ENCODE data around the gene C2.
A peak's percentile ranks its signal among the peaks of the same experiment; 100 is the strongest.
"Not testable (repeated sequence)": the region's sequence is repeated elsewhere in the genome, so short reads cannot be mapped to it uniquely, and the experiment has no call there.

The C2 gene

GRCh38 chr6:31966997-31967925 lies 39.7 kb downstream of the C2 start:
- H3K4me3 Mint-ChIP-seq, result no peak overlapping the region
- no peaks in the 10 kb centered on the region for H3K27me3 Mint-ChIP-seq
- peaks cover 23% of the 10 kb centered on the region for H3K4me1 Mint-ChIP-seq (ENCODE audit: low read depth)
- intact Hi-C loops (cut with micrococcal nuclease), result no loop called here
- no peaks in the 10 kb centered on the region for H3K9me3 Mint-ChIP-seq
- H3K36me3 Mint-ChIP-seq (ENCODE audit: low read depth), result peaks cover 87% of the 10 kb centered on the region
- H3K27ac Mint-ChIP-seq, result no peak overlapping the region

GRCh38 chr6:31967926-31968320 lies 40.4 kb downstream of the C2 start:
- no peaks in the 10 kb centered on the region for H3K9me3 Mint-ChIP-seq
- H3K27me3 Mint-ChIP-seq, result no peaks in the 10 kb centered on the region
- peaks cover 87% of the 10 kb centered on the region for H3K36me3 Mint-ChIP-seq (ENCODE audit: low read depth)
- H3K4me1 Mint-ChIP-seq (ENCODE audit: low read depth), result peaks cover 28% of the 10 kb centered on the region
- intact Hi-C loops (cut with micrococcal nuclease), result no loop called here
- no peak overlapping the region for H3K4me3 Mint-ChIP-seq
- H3K27ac Mint-ChIP-seq, result no peak overlapping the region

GRCh38 chr6:31968326-31968725 lies 40.8 kb downstream of the C2 start:
- no peak overlapping the region for H3K4me3 Mint-ChIP-seq
- H3K4me1 Mint-ChIP-seq (ENCODE audit: low read depth), result peaks cover 32% of the 10 kb centered on the region
- H3K9me3 Mint-ChIP-seq, result no peaks in the 10 kb centered on the region
- peaks cover 84% of the 10 kb centered on the region for H3K36me3 Mint-ChIP-seq (ENCODE audit: low read depth)
- no peak overlapping the region for H3K27ac Mint-ChIP-seq
- intact Hi-C loops (cut with micrococcal nuclease), result no loop called here
- no peaks in the 10 kb centered on the region for H3K27me3 Mint-ChIP-seq

- Mint-ChIP-seq H3K36me3 (ENCODE audit: low read depth) (peaks cover 80% of the 10 kb centered on the region), H3K27ac (no peak overlapping the region), H3K4me1 (ENCODE audit: low read depth) (peaks cover 39% of the 10 kb centered on the region), H3K4me3 (no peak overlapping the region), H3K27me3 (no peaks in the 10 kb centered on the region), H3K9me3 (no peaks in the 10 kb centered on the region)
- intact Hi-C loops (cut with micrococcal nuclease), result no loop called here
Measured at GRCh38 chr6:31968791-31969711, 41.5 kb downstream of the C2 start.

GRCh38 chr6:31969712-31970603 lies 42.4 kb downstream of the C2 start:
- intact Hi-C loops (cut with micrococcal nuclease), result no loop called here
- Mint-ChIP-seq H3K9me3 (no peaks in the 10 kb centered on the region), H3K4me1 (ENCODE audit: low read depth) (peaks cover 43% of the 10 kb centered on the region), H3K4me3 (no peak overlapping the region), H3K27ac (peak overlapping the region; percentile 98), H3K36me3 (ENCODE audit: low read depth) (peaks cover 76% of the 10 kb centered on the region), H3K27me3 (no peaks in the 10 kb centered on the region)

- H3K27ac Mint-ChIP-seq, result peak overlapping the region; percentile 98
- H3K27me3 Mint-ChIP-seq, result no peaks in the 10 kb centered on the region
- no peaks in the 10 kb centered on the region for H3K9me3 Mint-ChIP-seq
- intact Hi-C loops (cut with micrococcal nuclease), result no loop called here
- H3K36me3 Mint-ChIP-seq (ENCODE audit: low read depth), result peaks cover 76% of the 10 kb centered on the region
- H3K4me3 Mint-ChIP-seq, result peak overlapping the region; percentile 88
- peaks cover 43% of the 10 kb centered on the region for H3K4me1 Mint-ChIP-seq (ENCODE audit: low read depth)
Measured at GRCh38 chr6:31970604-31971271, 43.2 kb downstream of the C2 start.

GRCh38 chr6:31971279-31971992 lies 43.9 kb downstream of the C2 start:
- Mint-ChIP-seq H3K27ac (peak overlapping the region; percentile 98), H3K4me3 (peak overlapping the region; percentile 88), H3K27me3 (no peaks in the 10 kb centered on the region), H3K4me1 (ENCODE audit: low read depth) (peaks cover 43% of the 10 kb centered on the region), H3K9me3 (no peaks in the 10 kb centered on the region), H3K36me3 (ENCODE audit: low read depth) (peaks cover 74% of the 10 kb centered on the region)
- intact Hi-C loops (cut with micrococcal nuclease), result no loop called here

GRCh38 chr6:31971993-31972708 lies 44.6 kb downstream of the C2 start, which contains the start of gene DXO:
DXO (minus strand) TSS chr6:31972138; CDS start chr6:31971675, 463 bp downstream.
- Mint-ChIP-seq H3K36me3 (ENCODE audit: low read depth) (peaks cover 74% of the 10 kb centered on the region), H3K9me3 (no peaks in the 10 kb centered on the region), H3K4me1 (ENCODE audit: low read depth) (peaks cover 43% of the 10 kb centered on the region), H3K27ac (peak within 1 kb of the TSS; percentile 98), H3K4me3 (peak within 1 kb of the TSS; percentile 88), H3K27me3 (no peaks in the 10 kb centered on the region)
- intact Hi-C loops (cut with micrococcal nuclease), result loop anchor here (1.0 kb wide), 1 partner anchor 13 kb away; the partner anchor contains the start of gene SKIC2

- no peaks in the 10 kb centered on the region for H3K9me3 Mint-ChIP-seq
- peaks cover 43% of the 10 kb centered on the region for H3K4me1 Mint-ChIP-seq (ENCODE audit: low read depth)
- peak overlapping the region; percentile 98 for H3K27ac Mint-ChIP-seq
- peaks cover 68% of the 10 kb centered on the region for H3K36me3 Mint-ChIP-seq (ENCODE audit: low read depth)
- H3K4me3 Mint-ChIP-seq, result peak overlapping the region; percentile 88
- no peaks in the 10 kb centered on the region for H3K27me3 Mint-ChIP-seq
- intact Hi-C loops (cut with micrococcal nuclease), result loop anchor here (1.0 kb wide), 1 partner anchor 14 kb away; the partner anchor contains the start of gene SKIC2
Measured at GRCh38 chr6:31972709-31973350, 45.3 kb downstream of the C2 start.

GRCh38 chr6:31976065-31976464 lies 48.5 kb downstream of the C2 start:
- peaks cover 34% of the 10 kb centered on the region for H3K4me1 Mint-ChIP-seq (ENCODE audit: low read depth)
- H3K4me3 Mint-ChIP-seq; H3K27ac Mint-ChIP-seq; H3K9me3 Mint-ChIP-seq; intact Hi-C loops (cut with micrococcal nuclease); H3K27me3 Mint-ChIP-seq: not testable (repeated sequence)
- H3K36me3 Mint-ChIP-seq (ENCODE audit: low read depth), result peaks cover 60% of the 10 kb centered on the region

GRCh38 chr6:31977816-31978431 lies 50.4 kb downstream of the C2 start:
- Mint-ChIP-seq H3K4me3 (no peak overlapping the region), H3K27ac (no peak overlapping the region), H3K36me3 (ENCODE audit: low read depth) (peaks cover 52% of the 10 kb centered on the region), H3K27me3 (no peaks in the 10 kb centered on the region), H3K4me1 (ENCODE audit: low read depth) (peaks cover 20% of the 10 kb centered on the region), H3K9me3 (no peaks in the 10 kb centered on the region)
- intact Hi-C loops (cut with micrococcal nuclease), result no loop called here
